Measurements from ENCODE around the gene ABHD8. TPM values are rescaled to one million over a fixed set of nuclear protein-coding genes. Genes with fewer than 3 reads are reported as not detected.
A peak's percentile ranks its signal among the peaks of the same experiment; 100 is the strongest.

The ABHD8 gene
- total and polyA plus RNA-seq, 2 of the 13 experiments (the other 11 are each of a cell fraction or from before 2014, with no cell fraction given): 6.3 to 7.2 TPM

GRCh38 chr19:17336872-17337674 is 33.8 kb upstream of the ABHD8 start, which contains the start of gene GTPBP3 (continued):
- no peak for TF ChIP-seq SOX6 (IDR thresholded peaks at IDR 0.05)
- TF ChIP-seq SOX6 (CRISPR knock-in tag; IDR thresholded peaks at IDR 0.05): peak; percentile 60
- TF ChIP-seq ATM (IDR thresholded peaks at IDR 0.05; ENCODE audit: borderline replicate concordance): no peak
- peak; percentile 78; the same call in 1 of the 2 replicates for TF ChIP-seq KDM2A (CRISPR knock-in tag; IDR thresholded peaks at IDR 0.05; ENCODE audit: borderline replicate concordance, low read depth)
- TF ChIP-seq ZNF143 (CRISPR knock-in tag; IDR thresholded peaks at IDR 0.05): peak; percentile 64
- no peak for TF ChIP-seq IKZF4 (CRISPR knock-in tag; IDR thresholded peaks at IDR 0.05; ENCODE audit: borderline replicate concordance, low read depth, not compliant biosample characterization)
- 0 out of 2 replicates have a peak, but pooled peaks have one; percentile 21 for TF ChIP-seq ZNF576 (CRISPR knock-in tag; IDR thresholded peaks at IDR 0.05)
- peak; percentile 91 for TF ChIP-seq YEATS4 (CRISPR knock-in tag; IDR thresholded peaks at IDR 0.05; ENCODE audit: borderline replicate concordance)
- TF ChIP-seq NR2F6 (IDR thresholded peaks at IDR 0.05): no peak; the same call in 1 of the 2 replicates
- TF ChIP-seq NR2F6 (CRISPR knock-in tag; IDR thresholded peaks at IDR 0.05): 0 out of 2 replicates have a peak, but pooled peaks have one; percentile 21
- TF ChIP-seq WIZ (CRISPR knock-in tag; IDR thresholded peaks at IDR 0.05): peak; percentile 67; the same call in 1 of the 2 replicates
- TF ChIP-seq ZFP62 (CRISPR knock-in tag; IDR thresholded peaks at IDR 0.05): no peak
- no peak for TF ChIP-seq ZNF770 (CRISPR knock-in tag; IDR thresholded peaks at IDR 0.05)
- peak; percentile 98 for TF ChIP-seq HMGXB3 (CRISPR knock-in tag; IDR thresholded peaks at IDR 0.05; ENCODE audit: borderline replicate concordance)
- TF ChIP-seq ATF2 (CRISPR knock-in tag; IDR thresholded peaks at IDR 0.05): peak; percentile 73; the same call in 1 of the 2 replicates
- TF ChIP-seq ZNF883 (CRISPR knock-in tag; IDR thresholded peaks at IDR 0.05; ENCODE audit: not compliant biosample characterization): no peak
- no peak for TF ChIP-seq FOXC1 (CRISPR knock-in tag; IDR thresholded peaks at IDR 0.05; ENCODE audit: borderline replicate concordance)
- TF ChIP-seq GMEB2 (CRISPR knock-in tag; IDR thresholded peaks at IDR 0.05; ENCODE audit: low read depth): 0 out of 2 replicates have a peak, but pooled peaks have one; percentile 22
- TF ChIP-seq ZNF230 (CRISPR knock-in tag; IDR thresholded peaks at IDR 0.05): peak; percentile 74; the same call in 1 of the 2 replicates
- 0 out of 2 replicates have a peak, but pooled peaks have one; percentile 30 for TF ChIP-seq RELA (CRISPR knock-in tag; IDR thresholded peaks at IDR 0.05)
